Measurements from ENCODE around the gene PAXX.

The PAXX gene

DNA sequence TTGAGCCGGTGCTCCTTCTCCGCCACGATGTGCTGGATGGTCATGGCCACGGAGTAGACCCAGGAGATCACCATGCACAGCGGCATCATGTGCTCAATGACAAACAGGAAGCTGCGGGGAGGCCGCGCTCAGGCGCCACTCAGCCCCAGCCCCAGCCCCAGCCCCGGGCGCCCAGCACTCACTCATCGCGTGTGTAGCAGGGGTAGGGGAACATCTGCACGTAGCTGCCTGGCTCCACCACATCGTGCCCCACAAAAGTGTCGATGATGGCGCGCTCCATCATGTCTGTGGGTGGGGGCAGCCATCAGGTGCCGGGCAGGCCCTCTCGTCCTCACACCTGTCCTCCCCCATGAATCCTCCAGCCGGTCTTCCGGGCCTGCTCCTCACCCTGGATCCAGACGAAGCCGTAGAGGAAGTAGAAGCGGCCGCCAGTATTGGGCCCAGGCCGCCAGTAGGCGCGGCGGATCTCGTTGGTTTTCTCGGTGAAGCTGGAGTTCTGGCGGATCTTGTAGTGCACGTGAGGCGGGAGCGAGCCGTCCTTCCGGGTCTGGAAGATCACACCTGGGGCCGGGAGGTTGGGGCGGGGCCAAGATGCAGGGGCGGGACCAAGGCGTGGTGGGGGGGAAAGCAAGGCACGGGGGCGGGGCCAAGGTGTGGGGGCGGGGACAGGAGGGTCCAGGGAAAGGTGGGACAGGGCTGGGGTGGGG is 25.7 kb downstream of the PAXX start:
- TF ChIP-seq, protein P1, sequence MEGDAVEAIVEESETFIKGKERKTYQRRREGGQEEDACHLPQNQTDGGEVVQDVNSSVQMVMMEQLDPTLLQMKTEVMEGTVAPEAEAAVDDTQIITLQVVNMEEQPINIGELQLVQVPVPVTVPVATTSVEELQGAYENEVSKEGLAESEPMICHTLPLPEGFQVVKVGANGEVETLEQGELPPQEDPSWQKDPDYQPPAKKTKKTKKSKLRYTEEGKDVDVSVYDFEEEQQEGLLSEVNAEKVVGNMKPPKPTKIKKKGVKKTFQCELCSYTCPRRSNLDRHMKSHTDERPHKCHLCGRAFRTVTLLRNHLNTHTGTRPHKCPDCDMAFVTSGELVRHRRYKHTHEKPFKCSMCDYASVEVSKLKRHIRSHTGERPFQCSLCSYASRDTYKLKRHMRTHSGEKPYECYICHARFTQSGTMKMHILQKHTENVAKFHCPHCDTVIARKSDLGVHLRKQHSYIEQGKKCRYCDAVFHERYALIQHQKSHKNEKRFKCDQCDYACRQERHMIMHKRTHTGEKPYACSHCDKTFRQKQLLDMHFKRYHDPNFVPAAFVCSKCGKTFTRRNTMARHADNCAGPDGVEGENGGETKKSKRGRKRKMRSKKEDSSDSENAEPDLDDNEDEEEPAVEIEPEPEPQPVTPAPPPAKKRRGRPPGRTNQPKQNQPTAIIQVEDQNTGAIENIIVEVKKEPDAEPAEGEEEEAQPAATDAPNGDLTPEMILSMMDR (IDR thresholded peaks at IDR 0.05) = no peak

DNA sequence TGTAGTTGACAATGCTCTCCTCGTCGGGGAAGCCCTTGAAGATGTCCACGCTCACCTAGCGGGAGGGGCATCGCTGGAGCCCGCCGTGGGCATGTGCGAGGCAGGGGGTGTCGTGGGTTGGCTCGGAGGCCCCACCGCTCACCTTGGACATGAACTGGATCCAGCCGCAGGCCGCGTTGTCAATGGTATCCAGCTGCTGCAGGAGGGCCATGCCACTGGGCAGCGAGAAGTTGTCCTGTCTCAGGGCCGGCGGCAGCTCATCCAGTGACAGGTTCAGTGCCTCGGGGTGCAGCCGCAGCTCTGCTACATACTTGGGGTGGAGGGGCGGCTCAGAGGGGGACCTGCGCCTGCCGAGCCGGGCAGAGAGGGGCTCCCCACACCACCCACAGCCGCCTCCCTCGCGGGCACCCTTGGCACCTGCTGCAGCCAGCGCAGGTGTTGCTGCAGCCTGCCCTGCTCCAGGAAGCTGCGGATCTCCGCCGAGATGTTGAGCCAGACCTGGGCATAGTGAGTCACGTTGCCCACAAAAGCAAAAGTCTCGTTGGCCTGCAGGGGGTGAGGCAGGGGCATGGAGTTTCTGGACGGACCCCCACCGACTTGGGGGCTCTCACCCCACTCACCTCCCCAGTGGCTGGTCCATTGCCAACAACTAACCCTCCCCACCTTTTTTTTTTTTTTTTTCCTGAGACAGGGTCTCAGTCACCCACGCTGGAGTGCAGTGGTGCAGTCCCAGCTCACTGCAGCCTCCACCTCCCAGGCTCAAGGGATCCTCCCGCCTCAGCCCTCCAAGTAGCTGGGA is 26.7 kb downstream of the PAXX start:
- TF ChIP-seq, protein P1 (IDR thresholded peaks at IDR 0.05) = no peak

DNA sequence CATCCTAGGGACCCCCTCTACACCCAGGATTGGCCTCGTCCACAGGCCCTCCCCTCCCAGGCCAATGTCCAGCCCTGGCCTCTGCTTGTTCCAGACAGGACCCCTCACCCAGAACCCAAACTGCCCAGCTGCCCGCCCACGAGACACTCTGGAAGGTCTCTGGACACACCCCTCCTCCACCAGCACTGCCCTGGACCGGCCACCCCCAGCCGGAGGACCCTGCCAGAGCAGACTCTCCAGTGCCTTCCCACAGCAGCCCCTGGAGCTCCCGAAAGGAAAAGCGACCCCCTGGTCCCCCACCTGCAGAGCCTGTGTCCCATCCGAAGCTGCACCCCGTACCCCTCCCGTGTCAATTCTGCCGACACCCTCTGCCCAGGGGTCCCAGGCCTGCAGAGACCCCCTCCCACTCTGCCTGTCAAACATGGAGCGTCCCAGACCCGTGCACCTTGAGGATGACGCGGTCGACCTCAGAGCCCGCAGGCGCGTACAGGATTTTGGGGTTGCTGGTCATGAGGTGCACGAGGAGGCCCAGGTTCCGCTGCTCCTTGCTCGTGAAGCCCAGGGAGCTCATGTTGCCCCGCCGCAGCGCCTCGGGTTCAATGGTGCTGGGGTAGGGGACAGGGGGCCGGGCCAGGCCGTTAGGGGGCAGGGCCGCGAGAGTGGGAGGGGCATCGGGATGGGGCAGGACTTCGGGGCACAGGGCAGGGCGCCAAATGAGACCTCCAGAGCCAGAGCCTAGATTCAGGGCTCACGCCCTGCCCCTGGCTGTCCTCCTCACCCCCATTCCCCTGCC is 27.9 kb downstream of the PAXX start:
- TF ChIP-seq, protein P1 (IDR thresholded peaks at IDR 0.05) = no peak

DNA sequence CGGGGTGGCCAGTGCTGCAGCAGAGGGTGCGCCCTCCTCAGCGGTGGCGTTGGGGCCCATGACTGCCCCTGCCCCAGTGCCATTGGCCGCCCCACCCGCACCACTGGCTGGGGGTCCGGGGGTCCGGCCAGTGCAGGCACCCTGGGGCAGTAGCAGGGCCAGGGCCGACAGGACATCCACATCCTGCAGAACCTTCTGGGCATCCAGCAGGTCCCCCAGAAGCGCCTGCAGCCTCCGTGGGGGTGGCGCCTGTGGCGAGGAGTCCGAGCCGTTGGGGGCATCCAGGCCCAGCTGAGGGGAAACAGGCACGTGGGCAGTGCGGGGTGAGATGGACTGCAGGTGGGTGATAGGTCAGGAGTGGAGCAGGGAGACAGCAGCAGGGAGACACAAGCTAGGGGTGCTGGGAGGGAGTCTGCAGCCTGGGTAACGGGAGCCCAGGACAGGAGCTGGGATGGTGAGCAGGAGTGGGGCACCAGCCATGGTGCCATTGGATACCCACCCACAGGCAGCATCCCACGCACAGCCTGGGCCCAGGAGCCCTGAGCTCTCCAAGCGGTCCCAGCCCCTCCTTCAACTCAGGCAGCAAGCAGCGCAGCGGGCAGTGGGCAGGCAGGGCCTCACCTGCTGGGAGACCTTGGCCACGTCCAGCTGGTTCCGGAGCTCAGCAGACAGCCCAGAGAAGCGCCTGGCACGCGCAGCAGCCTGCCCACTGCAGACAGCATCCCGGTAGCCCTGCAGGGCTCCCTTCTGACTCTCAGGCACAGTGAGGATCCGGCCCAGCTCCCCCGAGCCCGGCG is 28.7 kb downstream of the PAXX start:
- TF ChIP-seq, protein P1 (IDR thresholded peaks at IDR 0.05) = no peak

DNA sequence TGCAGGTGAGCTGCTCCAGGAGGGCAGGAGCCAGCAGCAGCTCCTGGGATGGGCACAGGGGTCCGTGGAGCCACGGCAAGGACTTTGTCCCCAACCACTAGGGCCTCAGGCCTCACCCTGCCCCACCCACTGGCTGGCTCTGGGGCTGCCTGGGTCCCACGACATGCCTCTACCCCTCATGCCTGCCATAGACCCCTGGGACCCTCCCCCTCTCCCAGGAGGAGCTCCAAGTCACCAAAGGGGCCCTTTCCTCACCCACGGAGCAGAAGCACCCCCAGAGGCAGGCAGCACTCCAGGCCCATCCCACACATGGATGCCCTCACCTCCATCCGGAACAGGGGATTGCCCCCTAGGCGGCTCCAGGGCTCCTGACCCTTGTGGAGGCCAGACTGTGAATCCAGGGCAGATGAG is 29.4 kb downstream of the PAXX start:
- TF ChIP-seq, protein P1 (IDR thresholded peaks at IDR 0.05) = no peak

DNA sequence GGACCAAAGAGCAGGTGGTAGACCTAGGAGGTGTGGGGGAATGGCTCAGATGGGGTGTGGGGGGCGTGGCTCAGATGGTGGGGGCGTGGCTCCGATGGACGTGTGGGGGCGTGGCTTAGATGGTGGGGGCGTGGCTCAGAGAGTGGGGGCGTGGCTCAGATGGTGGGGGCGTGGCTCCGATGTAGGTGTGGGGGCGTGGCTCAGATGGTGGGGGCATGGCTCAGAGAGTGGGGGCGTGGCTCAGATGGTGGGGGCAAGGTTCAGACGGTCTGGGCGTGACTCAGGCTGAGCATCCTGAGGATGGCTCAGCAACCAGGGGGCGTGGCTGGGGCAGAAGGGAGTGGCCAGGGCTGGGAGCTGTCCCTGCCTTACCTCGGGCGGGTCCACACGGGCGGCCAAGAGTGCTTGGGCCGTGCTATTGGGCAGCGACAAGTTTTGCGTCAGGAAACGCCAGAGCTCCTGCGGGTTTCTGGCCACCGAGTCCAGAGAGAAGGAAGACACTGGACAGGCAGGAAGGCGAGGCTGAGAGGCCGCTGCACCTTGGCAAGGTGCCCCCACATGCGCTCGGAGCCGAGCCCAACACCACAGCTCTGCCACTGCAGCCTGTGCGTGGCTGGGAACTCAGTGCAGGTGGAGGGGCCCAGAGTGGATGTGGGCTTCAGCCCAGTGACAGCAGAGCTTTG is 29.9 kb downstream of the PAXX start:
- TF ChIP-seq, protein P1 (IDR thresholded peaks at IDR 0.05) = no peak
